Measurements from ENCODE around the gene PCDHGA9.
"Not testable (repeated sequence)": the region's sequence is repeated elsewhere in the genome, so short reads cannot be mapped to it uniquely, and the experiment has no call there.

Gene PCDHGA9

GRCh38 chr5:141414548-141415274, 12.1 kb downstream of the PCDHGA9 start:
- not testable (repeated sequence) for DNase-seq

GRCh38 chr5:141415275-141415618, 12.7 kb downstream of the PCDHGA9 start:
- not testable (repeated sequence) for DNase-seq

- DNase-seq: peak; percentile 64
These were observed 15.1 kb downstream of the PCDHGA9 start, which contains the start of gene PCDHGB7 for GRCh38 chr5:141417494-141418172. Gene PCDHGB7, plus strand, starts transcription at chr5:141417677. Its CDS starts 183 bp downstream, at chr5:141417860.

- DNase-seq: no peak
These were observed 16.7 kb downstream of the PCDHGA9 start for GRCh38 chr5:141419074-141419880.

- DNase-seq: no peak
These were observed 18.4 kb downstream of the PCDHGA9 start, which contains the start of gene PCDHGA11 for GRCh38 chr5:141420855-141421488. Gene PCDHGA11, plus strand, starts transcription at chr5:141421051. Its CDS starts 177 bp downstream, at chr5:141421228.

GRCh38 chr5:141421489-141421855, 18.9 kb downstream of the PCDHGA9 start:
- DNase-seq: no peak

GRCh38 chr5:141422742-141423291, 20.2 kb downstream of the PCDHGA9 start:
- no peak for DNase-seq

GRCh38 chr5:141427783-141428426, 25.3 kb downstream of the PCDHGA9 start:
- no peak for DNase-seq

GRCh38 chr5:141430332-141431113, 27.9 kb downstream of the PCDHGA9 start, which contains the start of gene PCDHGA12:
Gene PCDHGA12, plus strand, starts transcription at chr5:141430507. Its CDS starts 253 bp downstream, at chr5:141430760.
- DNase-seq: no peak

GRCh38 chr5:141431286-141431685, 28.7 kb downstream of the PCDHGA9 start:
- DNase-seq: no peak

- not testable (repeated sequence) for DNase-seq
These were observed 29.7 kb downstream of the PCDHGA9 start for GRCh38 chr5:141432308-141432707.

- not testable (repeated sequence) for DNase-seq
These were observed 30.1 kb downstream of the PCDHGA9 start for GRCh38 chr5:141432726-141433125.

- DNase-seq: no peak
These were observed 31.4 kb downstream of the PCDHGA9 start for GRCh38 chr5:141434006-141434405.

GRCh38 chr5:141437221-141437620, 34.6 kb downstream of the PCDHGA9 start:
- no peak for DNase-seq

- no peak for DNase-seq
These were observed 37.0 kb downstream of the PCDHGA9 start for GRCh38 chr5:141439411-141440141.

GRCh38 chr5:141440341-141440740, 37.8 kb downstream of the PCDHGA9 start:
- DNase-seq: no peak

- no peak for DNase-seq
These were observed 39.1 kb downstream of the PCDHGA9 start for GRCh38 chr5:141441571-141442170.
